ENCODE results near the gene LDHB.

- no peak for TF ChIP-seq CTCF (IDR thresholded peaks at IDR 0.05)
- TF ChIP-seq ZFX (IDR thresholded peaks at IDR 0.05; ENCODE audit: borderline replicate concordance), result no peak
Observed at GRCh38 chr12:21683115-21683514, 25.5 kb upstream of the LDHB start.

Data from 22Rv1 (cell line).